CD8-positive, alpha-beta memory T cell (primary cell): ENCODE results near the gene NFIX. TPM values are rescaled to one million over a fixed set of nuclear protein-coding genes. Genes with fewer than 3 reads are reported as not detected.

Experiments
- CTCF ChIA-PET: fragments of 350-600 bp; sonication (Branson Sonifier 250); formaldehyde crosslinking; loops from one replicate; lab custom pipeline; 2021; ENCODE audit warnings: antibody characterized with exemption; lab: Charles Lee
- POLR2A ChIA-PET: fragments of 350-600 bp; sonication (Branson Sonifier 250); formaldehyde crosslinking; loops from one replicate; lab custom pipeline; 2021; ENCODE audit warnings: antibody characterized with exemption; lab: Charles Lee
- DNase-seq, 5 donors: peaks; one replicate each; pipeline versions ENCODE4 v3.0.0 to v3.0.0-alpha.2; 2020 to 2022; ENCODE audit warnings: mixed read lengths in 1 of 5
- H3K27ac ChIP-seq: one replicate; pipeline ENCODE4 v1.7.0; 2013; ENCODE audit warnings: low read depth, mild to moderate bottlenecking, low read length, moderate library complexity
- H3K27me3 ChIP-seq: 2 replicates; pipeline ENCODE4 v1.7.0; 2013; ENCODE audit warnings: low read length, mild to moderate bottlenecking; ENCODE audit not compliant: insufficient read depth, poor library complexity, severe bottlenecking
- H3K36me3 ChIP-seq: 2 replicates; pipeline ENCODE4 v1.7.0; 2013; ENCODE audit warnings: mild to moderate bottlenecking, low read length, moderate library complexity; ENCODE audit not compliant: insufficient read depth
- H3K4me1 ChIP-seq: 2 replicates; pipeline ENCODE4 v1.7.0; 2013; ENCODE audit warnings: mild to moderate bottlenecking, low read length, moderate library complexity; ENCODE audit not compliant: insufficient read depth
- H3K4me3 ChIP-seq: 2 replicates; pipeline ENCODE4 v1.7.0; 2013; ENCODE audit warnings: mild to moderate bottlenecking, low read length
- H3K9me3 ChIP-seq: 2 replicates; pipeline ENCODE4 v1.7.0; 2013; ENCODE audit warnings: mild to moderate bottlenecking, low read length
- H3K27ac Mint-ChIP-seq, 8 donors: one replicate each; pipeline ENCODE4 v1.8.0; 2020 to 2021; ENCODE audit warnings: mixed read lengths in 8 of 8, mild to moderate bottlenecking in 6 of 8, inconsistent platforms in 3 of 8, moderate library complexity in 3 of 8
- H3K27me3 Mint-ChIP-seq, 2 donors: one replicate each; pipeline ENCODE4 v1.8.0; 2020 to 2021; ENCODE audit warnings: mixed read lengths in 2 of 2, mild to moderate bottlenecking in 1 of 2, moderate library complexity in 1 of 2
- H3K36me3 Mint-ChIP-seq, 3 donors: one replicate each; pipeline ENCODE4 v1.8.0; 2020 to 2021; ENCODE audit warnings: mixed read lengths in 3 of 3, inconsistent platforms in 1 of 3, mild to moderate bottlenecking in 1 of 3
- H3K4me1 Mint-ChIP-seq, 3 donors: one replicate each; pipeline ENCODE4 v1.8.0; 2020 to 2021; ENCODE audit warnings: mixed read lengths in 3 of 3, inconsistent platforms in 1 of 3, mild to moderate bottlenecking in 1 of 3
- H3K4me3 Mint-ChIP-seq, 7 donors: one replicate each; pipeline ENCODE4 v1.8.0; 2020 to 2021; ENCODE audit warnings: mixed read lengths in 7 of 7, mild to moderate bottlenecking in 6 of 7, moderate library complexity in 4 of 7, inconsistent platforms in 2 of 7
- H3K9me3 Mint-ChIP-seq, 5 donors: one replicate each; pipeline ENCODE4 v1.8.0; 2020 to 2022; ENCODE audit warnings: mixed read lengths in 5 of 5, mild to moderate bottlenecking in 3 of 5, moderate library complexity in 2 of 5, inconsistent platforms in 1 of 5
- polyA plus RNA-seq: library from polyadenylated mRNA; unstranded; fragments of 300-500 nt; fragmentation: Illumina TruSeq; gene quantifications from one replicate; pipeline ENCODE4 v1.2.3, GENCODE V29; 2021
- total RNA-seq, 2 experiments: library from RNA; stranded (reverse); gene quantifications; one replicate each; pipeline ENCODE4 v1.2.3, GENCODE V29; 2021

The NFIX gene
- total and polyA plus RNA-seq, 3 experiments from 2014 or later = 0.94 to 2.8 (median 2.3) TPM

DNA sequence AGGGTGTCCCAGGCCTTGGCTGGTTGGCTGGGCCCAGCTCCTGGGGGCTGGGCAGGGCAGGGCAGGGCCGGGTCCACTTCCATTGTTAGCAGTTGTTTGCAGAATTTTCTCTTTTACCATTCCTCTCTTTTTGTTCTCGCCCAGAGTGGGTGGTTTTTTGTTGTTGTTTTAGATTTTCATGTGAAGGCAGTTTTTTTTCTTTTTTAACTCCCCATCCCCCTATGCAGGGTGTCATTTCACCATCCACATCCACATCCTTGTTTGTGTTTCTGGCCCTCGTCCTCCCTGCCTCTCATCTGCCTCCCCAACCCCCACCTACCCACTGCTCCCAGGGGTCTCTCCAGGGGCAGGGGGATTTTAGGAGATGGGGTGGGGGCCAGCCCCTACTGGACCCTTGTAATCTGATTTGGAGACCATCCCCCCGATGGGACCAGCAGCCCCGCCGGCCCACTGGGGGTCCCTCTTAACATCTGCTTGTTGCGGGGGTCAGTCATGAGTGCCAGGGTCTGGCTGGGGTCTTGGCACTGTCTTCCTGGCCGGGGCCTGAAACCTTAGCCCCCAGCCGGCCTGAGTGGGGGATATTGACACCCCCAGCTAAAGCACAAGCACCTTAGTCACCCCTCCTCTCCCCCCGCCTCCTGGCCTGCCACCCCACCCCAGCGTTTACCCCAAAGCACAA, 144.5 kb downstream of the NFIX start:
- H3K4me3 ChIP-seq = no peak overlapping the region
- peak overlapping the region in 1 of 8 donors; percentile 50 for H3K27ac Mint-ChIP-seq

GRCh38 chr19:13146763-13147563, 151.7 kb downstream of the NFIX start:
- no peak for DNase-seq
- peaks cover 0 to 5% of the 10 kb centered on the region in 2 donors for H3K27me3 Mint-ChIP-seq
- Histone ChIP-seq H3K27me3 (no peaks in the 10 kb centered on the region), H3K9me3 (no peaks in the 10 kb centered on the region), H3K27ac (no peak overlapping the region), H3K36me3 (no peaks in the 10 kb centered on the region), H3K4me1 (peaks cover 12% of the 10 kb centered on the region), H3K4me3 (no peak overlapping the region)
- peak overlapping the region in 1 of 8 donors; percentile 21 for H3K27ac Mint-ChIP-seq
- no peaks in the 10 kb centered on the region for H3K9me3 Mint-ChIP-seq
- ChIA-PET POLR2A (interaction anchor here (0.7 kb wide), 1 partner anchor 915 kb away, joined by 11 read pairs; no protein-coding TSS in a partner anchor), CTCF (interaction anchor here (1.1 to 1.4 kb wide), 2 partner anchors 170 to 182 kb away, joined by 3 read pairs; no protein-coding TSS in a partner anchor)
- H3K4me1 Mint-ChIP-seq = peaks cover 22 to 29% (median 28%) of the 10 kb centered on the region in 3 donors
- peaks cover 0 to 29% (median 0%) of the 10 kb centered on the region in 3 donors for H3K36me3 Mint-ChIP-seq
- H3K4me3 Mint-ChIP-seq = peak overlapping the region in 4 of 7 donors; percentile 15 to 55 (median 33)

More for the DNA sequence above, 144.5 kb downstream of the NFIX start:
- Mint-ChIP-seq H3K36me3 (peaks cover 0 to 60% (median 0%) of the 10 kb centered on the region in 3 donors), H3K4me1 (peaks cover 0 to 2% (median 0%) of the 10 kb centered on the region in 3 donors), H3K4me3 (no peak overlapping the region), H3K27me3 (peaks cover 0 to 3% of the 10 kb centered on the region in 2 donors), H3K9me3 (no peaks in the 10 kb centered on the region)
- Histone ChIP-seq H3K36me3 (peaks cover 3% of the 10 kb centered on the region), H3K27me3 (no peaks in the 10 kb centered on the region), H3K9me3 (no peaks in the 10 kb centered on the region), H3K4me1 (no peaks in the 10 kb centered on the region), H3K27ac (no peak overlapping the region)
- POLR2A ChIA-PET = no interaction called here
- DNase-seq = no peak
- CTCF ChIA-PET = no interaction called here

Other genes with a start within 250 kb of the NFIX start
- gene BEST2, start 243.7 kb upstream of the NFIX start, total RNA-seq = not detected
- not detected for gene BEST2, start 243.7 kb upstream of the NFIX start, polyA plus RNA-seq
- 10 to 100 TPM in 1 of 2 experiments, 1 to 10 TPM in 1; 9.8 to 11.4 TPM for gene HOOK2, start 219.9 kb upstream of the NFIX start, total RNA-seq
- 2.9 TPM for gene HOOK2, start 219.9 kb upstream of the NFIX start, polyA plus RNA-seq
- gene JUNB, start 204.0 kb upstream of the NFIX start, total RNA-seq = 100 to 1,000 TPM; 249 to 259 TPM
- gene JUNB, start 204.0 kb upstream of the NFIX start, polyA plus RNA-seq = 1,529 TPM
- 100 to 1,000 TPM; 183 to 184 TPM for gene PRDX2, start 193.7 kb upstream of the NFIX start, total RNA-seq
- gene PRDX2, start 193.7 kb upstream of the NFIX start, polyA plus RNA-seq = 257 TPM
- gene THSD8, start 193.4 kb upstream of the NFIX start, total RNA-seq = 10 to 100 TPM; 24.6 to 31.0 TPM
- not detected for gene THSD8, start 193.4 kb upstream of the NFIX start, polyA plus RNA-seq
- gene RNASEH2A, start 188.9 kb upstream of the NFIX start, total RNA-seq = 10 to 100 TPM; 51.5 to 62.4 TPM
- gene RNASEH2A, start 188.9 kb upstream of the NFIX start, polyA plus RNA-seq = 24.1 TPM
- gene RTBDN, start 160.9 kb upstream of the NFIX start, total RNA-seq = not detected
- not detected for gene RTBDN, start 160.9 kb upstream of the NFIX start, polyA plus RNA-seq
- gene MAST1, start 157.0 kb upstream of the NFIX start, total RNA-seq = under 1 TPM; 0.24 to 0.38 TPM
- 1.2 TPM for gene MAST1, start 157.0 kb upstream of the NFIX start, polyA plus RNA-seq
- 10 to 100 TPM; 20.7 to 22.4 TPM for gene DNASE2, start 114.0 kb upstream of the NFIX start, total RNA-seq
- 61.6 TPM for gene DNASE2, start 114.0 kb upstream of the NFIX start, polyA plus RNA-seq
- under 1 TPM; 0.84 to 0.90 TPM for gene KLF1, start 108.3 kb upstream of the NFIX start, total RNA-seq
- gene KLF1, start 108.3 kb upstream of the NFIX start, polyA plus RNA-seq = not detected
- gene GCDH, start 104.3 kb upstream of the NFIX start, total RNA-seq = 10 to 100 TPM; 59.4 to 60.1 TPM
- 19.7 TPM for gene GCDH, start 104.3 kb upstream of the NFIX start, polyA plus RNA-seq
- gene SYCE2, start 76.2 kb upstream of the NFIX start, total RNA-seq = 1 to 10 TPM; 1.5 to 2.1 TPM
- gene SYCE2, start 76.2 kb upstream of the NFIX start, polyA plus RNA-seq = not detected
- gene FARSA, start 61.8 kb upstream of the NFIX start, total RNA-seq = 100 to 1,000 TPM; 188 to 192 TPM
- gene FARSA, start 61.8 kb upstream of the NFIX start, polyA plus RNA-seq = 64.5 TPM
- 100 to 1,000 TPM; 832 to 843 TPM for gene CALR, start 56.9 kb upstream of the NFIX start, total RNA-seq
- gene CALR, start 56.9 kb upstream of the NFIX start, polyA plus RNA-seq = 174 TPM
- gene RAD23A, start 49.6 kb upstream of the NFIX start, total RNA-seq = 100 to 1,000 TPM; 227 to 230 TPM
- 115 TPM for gene RAD23A, start 49.6 kb upstream of the NFIX start, polyA plus RNA-seq
- gene GADD45GIP1, start 38.3 kb upstream of the NFIX start, total RNA-seq = 10 to 100 TPM; 37.3 to 38.6 TPM
- gene GADD45GIP1, start 38.3 kb upstream of the NFIX start, polyA plus RNA-seq = 64.1 TPM
- not detected for gene DAND5, start 25.9 kb upstream of the NFIX start, total RNA-seq
- not detected for gene DAND5, start 25.9 kb upstream of the NFIX start, polyA plus RNA-seq
- gene LYL1, start 107.4 kb downstream of the NFIX start, total RNA-seq = 1 to 10 TPM; 2.3 to 2.5 TPM
- gene LYL1, start 107.4 kb downstream of the NFIX start, polyA plus RNA-seq = 4.1 TPM
- 100 to 1,000 TPM; 138 TPM for gene TRMT1, start 121.3 kb downstream of the NFIX start, total RNA-seq
- gene TRMT1, start 121.3 kb downstream of the NFIX start, polyA plus RNA-seq = 18.2 TPM
- 100 to 1,000 TPM in 1 of 2 experiments, 10 to 100 TPM in 1; 89.9 to 111 TPM for gene NACC1, start 122.8 kb downstream of the NFIX start, total RNA-seq
- 3.9 TPM for gene NACC1, start 122.8 kb downstream of the NFIX start, polyA plus RNA-seq
- 10 to 100 TPM; 60.9 to 63.7 TPM for gene STX10, start 154.9 kb downstream of the NFIX start, total RNA-seq
- 58.7 TPM for gene STX10, start 154.9 kb downstream of the NFIX start, polyA plus RNA-seq
- 100 to 1,000 TPM; 102 to 111 TPM for gene IER2, start 154.9 kb downstream of the NFIX start, total RNA-seq
- 277 TPM for gene IER2, start 154.9 kb downstream of the NFIX start, polyA plus RNA-seq